SU-DHL-6 (cell line): ENCODE results near the gene AGBL5.

ENCODE experiments used
- CTCF ChIP-seq: fragments of 200-600 bp; sonication (generic); IDR thresholded peaks from one replicate; pipeline ENCODE4 v1.5.1; 2017; ENCODE audit warnings: antibody characterized with exemption, mild to moderate bottlenecking, low read length, moderate library complexity; ENCODE audit not compliant: insufficient read depth, poor library complexity, severe bottlenecking
- EZH2phosphoT487 ChIP-seq: fragments of 200-600 bp; sonication (generic), shearing (Covaris generic); conservative IDR thresholded peaks from 2 replicates; pipeline ENCODE4 v1.6.1; 2018; ENCODE audit warnings: mild to moderate bottlenecking, antibody characterized with exemption, low read length, moderate library complexity, mixed read lengths

DNA sequence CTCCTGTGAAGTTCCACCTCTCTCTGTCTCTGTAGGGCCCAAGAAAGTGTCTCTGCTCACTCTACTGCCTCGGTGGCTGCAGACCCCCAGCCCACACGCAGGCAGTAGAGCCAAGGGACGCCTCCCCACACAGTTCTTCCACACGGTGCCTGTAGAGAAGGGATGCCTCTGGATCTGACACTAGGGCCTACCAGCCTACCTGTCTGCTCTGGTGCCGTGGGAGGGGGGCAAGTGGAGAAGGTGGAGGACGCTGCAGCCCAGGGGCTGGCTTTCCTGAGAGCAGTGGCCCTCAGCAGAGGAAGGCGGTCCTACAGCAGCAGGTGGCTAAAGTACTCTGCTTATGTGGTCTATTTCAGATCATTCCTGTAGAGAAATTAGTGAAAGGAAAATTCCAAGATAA, 27.7 kb upstream of the AGBL5 start:
- no peak for TF ChIP-seq CTCF
- TF ChIP-seq EZH2phosphoT487, result no peak
